Choroid plexus epithelial cell (primary cell): ENCODE data around the gene POLR3A.
A peak's percentile ranks its signal among the peaks of the same experiment; 100 is the strongest.

Source experiments
- DNase-seq: peaks from one replicate; pipeline ENCODE4 v3.0.0-alpha.2; 2010; ENCODE audit warnings: low read depth
- H3K4me3 ChIP-seq: 2 replicates; pipeline ENCODE4 v1.5.1; 2011; ENCODE audit warnings: low read depth, mild to moderate bottlenecking, control low read depth, low read length, moderate library complexity
- TF ChIP-seq, protein P1 (sequence below): conservative IDR thresholded peaks from 2 replicates; pipeline ENCODE4 v1.5.1; 2011; ENCODE audit warnings: low read depth, mild to moderate bottlenecking, control low read depth, inconsistent platforms, low read length, moderate library complexity

POLR3A gene

DNA sequence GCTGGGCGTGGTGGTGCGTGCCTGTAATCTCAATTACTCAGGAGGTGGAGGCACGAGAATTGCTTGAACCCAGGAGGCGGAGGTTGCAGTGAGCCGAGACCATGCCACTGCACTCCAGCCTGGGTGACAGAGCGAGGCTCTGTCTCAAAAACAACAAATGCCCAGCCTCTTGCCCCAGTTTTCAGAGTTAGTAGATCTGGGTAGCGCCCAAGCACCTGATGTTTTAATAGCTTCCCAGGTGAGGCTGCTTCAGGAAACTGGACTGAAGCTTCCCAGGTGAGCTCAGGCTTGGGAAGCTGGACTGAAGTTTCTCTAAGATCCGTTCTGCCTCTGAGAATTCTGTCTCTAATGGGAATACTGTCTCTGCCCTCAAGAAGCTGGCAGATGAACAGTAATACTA lies 16.5 kb upstream of the POLR3A start:
- no peak overlapping the region for H3K4me3 ChIP-seq
- TF ChIP-seq, protein P1, sequence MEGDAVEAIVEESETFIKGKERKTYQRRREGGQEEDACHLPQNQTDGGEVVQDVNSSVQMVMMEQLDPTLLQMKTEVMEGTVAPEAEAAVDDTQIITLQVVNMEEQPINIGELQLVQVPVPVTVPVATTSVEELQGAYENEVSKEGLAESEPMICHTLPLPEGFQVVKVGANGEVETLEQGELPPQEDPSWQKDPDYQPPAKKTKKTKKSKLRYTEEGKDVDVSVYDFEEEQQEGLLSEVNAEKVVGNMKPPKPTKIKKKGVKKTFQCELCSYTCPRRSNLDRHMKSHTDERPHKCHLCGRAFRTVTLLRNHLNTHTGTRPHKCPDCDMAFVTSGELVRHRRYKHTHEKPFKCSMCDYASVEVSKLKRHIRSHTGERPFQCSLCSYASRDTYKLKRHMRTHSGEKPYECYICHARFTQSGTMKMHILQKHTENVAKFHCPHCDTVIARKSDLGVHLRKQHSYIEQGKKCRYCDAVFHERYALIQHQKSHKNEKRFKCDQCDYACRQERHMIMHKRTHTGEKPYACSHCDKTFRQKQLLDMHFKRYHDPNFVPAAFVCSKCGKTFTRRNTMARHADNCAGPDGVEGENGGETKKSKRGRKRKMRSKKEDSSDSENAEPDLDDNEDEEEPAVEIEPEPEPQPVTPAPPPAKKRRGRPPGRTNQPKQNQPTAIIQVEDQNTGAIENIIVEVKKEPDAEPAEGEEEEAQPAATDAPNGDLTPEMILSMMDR, result no peak
- DNase-seq, result no peak

DNA sequence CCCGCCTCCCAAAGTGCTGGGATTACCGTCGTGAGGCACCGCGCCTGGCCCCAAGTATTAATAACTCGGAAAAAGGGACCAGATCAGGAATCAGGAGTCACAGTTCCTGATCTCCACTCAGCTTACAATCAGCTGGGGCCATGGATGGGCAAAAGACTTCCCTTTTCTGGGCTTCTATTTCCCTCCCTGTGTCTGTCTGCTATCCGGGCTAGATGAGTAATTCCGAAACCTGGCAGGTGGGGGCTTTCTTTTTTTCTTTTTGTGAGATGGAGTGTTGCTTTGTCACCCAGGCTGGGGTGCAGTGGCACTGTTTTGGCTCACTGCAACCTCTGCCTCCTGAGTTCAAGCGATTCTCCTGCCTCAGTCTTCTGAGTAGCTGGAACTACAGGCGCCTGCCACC lies 15.9 kb upstream of the POLR3A start:
- no peak overlapping the region for H3K4me3 ChIP-seq
- TF ChIP-seq, protein P1, result no peak
- DNase-seq, result no peak

DNA sequence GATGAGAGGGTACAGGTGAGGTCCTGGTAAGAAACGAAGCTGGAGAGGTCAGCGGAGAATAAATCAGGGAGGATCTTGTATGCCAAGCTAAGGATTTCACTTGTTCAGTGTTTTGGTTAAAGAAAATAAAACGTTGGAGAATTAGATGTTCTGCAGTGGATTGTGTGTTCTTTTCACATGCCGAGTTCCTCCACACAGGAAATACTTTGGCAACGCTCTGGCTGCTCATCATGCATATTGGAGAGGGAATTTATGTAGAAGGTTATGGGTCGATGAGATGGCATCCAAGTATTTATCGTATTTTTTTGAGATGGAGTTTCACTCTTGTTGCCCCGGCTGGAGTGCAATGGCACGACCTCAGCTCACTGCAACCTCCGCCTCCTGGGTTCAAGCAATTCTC lies 15.4 kb upstream of the POLR3A start:
- DNase-seq, result peak; percentile 59
- no peak overlapping the region for H3K4me3 ChIP-seq
- TF ChIP-seq, protein P1, result no peak

DNA sequence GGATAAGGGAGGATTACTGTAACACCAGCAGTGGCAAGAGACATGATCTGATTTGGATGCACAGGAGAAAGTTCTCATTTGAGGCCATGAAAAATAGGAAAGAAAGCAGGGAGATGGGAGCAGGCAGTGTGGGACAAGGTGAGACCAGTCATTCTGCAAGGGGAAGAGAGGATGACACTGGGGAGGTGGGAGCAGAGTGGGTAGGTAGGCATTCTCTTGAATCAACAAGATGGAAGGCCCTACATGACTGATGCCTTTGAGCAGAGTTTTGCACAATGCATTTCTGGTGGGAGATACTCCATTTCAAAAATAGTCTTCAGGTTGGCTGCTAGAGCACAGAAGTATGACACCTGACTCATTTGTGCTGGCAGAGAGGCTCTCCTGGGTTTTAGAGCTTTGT lies 14.9 kb upstream of the POLR3A start:
- no peak overlapping the region for H3K4me3 ChIP-seq
- no peak for DNase-seq
- TF ChIP-seq, protein P1, result no peak

DNA sequence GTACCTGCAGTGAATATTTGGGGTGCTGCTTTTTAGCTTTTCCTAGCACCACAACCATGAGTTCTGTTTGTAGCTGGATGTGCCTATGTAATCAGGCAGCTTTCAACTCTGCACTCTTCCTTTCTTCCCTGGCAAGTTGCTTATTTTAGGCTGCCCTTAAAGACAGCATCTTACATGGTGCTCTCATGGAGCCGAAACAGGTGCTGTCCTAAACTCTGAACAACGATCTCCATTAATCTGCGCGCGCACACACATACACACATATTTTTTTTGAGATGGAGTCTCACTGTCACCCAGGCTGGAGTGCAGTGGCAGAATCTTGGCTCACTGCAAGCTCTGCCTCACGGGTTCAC lies 13.4 kb upstream of the POLR3A start:
- TF ChIP-seq, protein P1, result no peak
- H3K4me3 ChIP-seq, result no peak overlapping the region
- no peak for DNase-seq

DNA sequence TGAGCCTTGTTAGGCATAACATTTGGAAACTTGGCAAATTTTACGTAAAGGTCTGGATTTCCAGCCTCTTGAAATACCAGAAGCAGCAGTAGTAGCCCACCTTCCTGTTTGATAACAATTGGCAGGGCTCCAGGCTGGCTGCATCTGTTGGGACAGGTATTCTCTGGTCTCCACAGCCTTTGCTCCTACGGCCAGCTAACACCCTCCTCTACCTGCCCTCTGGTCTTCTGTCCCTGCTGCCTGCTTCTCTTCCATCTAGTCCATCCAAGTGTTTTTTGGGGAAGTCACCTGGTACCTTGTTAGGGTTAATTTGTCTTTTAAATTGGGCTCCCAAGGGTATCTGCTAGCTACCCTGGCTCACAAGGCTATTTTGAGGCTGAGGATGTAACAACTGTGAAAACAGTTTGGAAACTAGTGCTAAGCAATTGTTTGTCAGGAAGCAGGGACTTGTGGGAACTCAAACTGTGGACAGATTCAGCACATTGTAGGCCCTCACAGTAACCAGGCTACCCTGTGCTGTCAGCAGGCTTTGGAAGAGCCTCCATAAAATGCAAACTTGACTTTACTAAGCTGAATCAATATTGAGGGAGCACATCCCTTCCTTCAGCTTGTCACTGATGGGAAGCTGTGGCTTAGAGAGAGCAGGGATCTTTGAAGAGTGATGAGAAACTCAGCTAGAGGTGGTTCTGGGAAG lies 12.9 kb upstream of the POLR3A start:
- TF ChIP-seq, protein P1, result no peak
- DNase-seq, result no peak
- no peak overlapping the region for H3K4me3 ChIP-seq

DNA sequence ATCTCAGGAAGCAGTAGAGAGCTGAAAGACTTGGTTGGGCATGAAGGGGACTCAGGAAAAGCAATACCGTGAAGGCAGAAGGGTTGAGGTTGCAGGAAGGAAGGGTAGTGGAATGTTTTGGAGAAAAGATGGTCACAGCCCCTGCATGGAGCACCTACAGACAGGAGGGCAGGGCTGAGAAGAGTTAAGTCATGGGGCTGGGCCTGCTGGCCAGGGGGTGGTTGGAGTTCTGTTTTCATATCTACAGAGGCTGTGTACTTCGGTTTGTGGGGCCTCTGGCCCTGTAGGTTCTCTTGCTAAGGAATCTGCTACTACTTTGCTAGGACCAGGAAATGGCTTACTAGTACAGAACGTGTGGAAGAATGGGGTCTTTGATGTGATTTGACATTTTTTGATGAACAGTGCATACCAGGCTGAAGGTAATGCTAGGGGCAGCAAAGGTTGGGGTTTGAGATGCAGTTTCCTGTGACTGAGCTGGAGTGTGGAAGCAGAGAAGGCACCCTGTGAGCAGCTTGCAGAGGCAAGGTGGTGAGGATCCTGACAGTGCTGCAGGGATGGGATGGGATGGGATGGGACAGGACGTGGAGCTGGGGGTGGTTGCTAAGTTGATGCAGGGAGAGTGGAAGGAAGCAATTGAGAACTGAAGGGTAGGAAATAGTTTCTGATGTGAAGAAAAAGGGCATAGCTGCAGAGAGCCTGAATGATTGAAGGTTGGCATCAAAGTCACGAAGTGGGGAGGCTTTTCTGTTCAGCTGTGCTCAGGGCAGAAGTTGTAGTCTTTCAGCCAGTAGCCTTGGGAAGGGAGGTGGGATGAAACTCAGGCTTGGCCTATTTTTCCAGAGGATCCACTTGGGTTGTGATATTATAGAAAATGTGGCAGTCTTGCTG lies 12.1 kb upstream of the POLR3A start:
- no peak for DNase-seq
- TF ChIP-seq, protein P1, result no peak
- H3K4me3 ChIP-seq, result no peak overlapping the region
